Measurements from ENCODE around the gene TEX2.
"Not testable (repeated sequence)": the region's sequence is repeated elsewhere in the genome, so short reads cannot be mapped to it uniquely, and the experiment has no call there.

The TEX2 gene

GRCh38 chr17:64254755-64255154 lies 8.3 kb downstream of the TEX2 start:
- no peak for DNase-seq
- ATAC-seq, result no peak
- Mint-ChIP-seq H3K4me1 (peaks cover 20% of the 10 kb centered on the region), H3K27me3 (no peaks in the 10 kb centered on the region), H3K4me3 (no peak overlapping the region), H3K9me3 (no peaks in the 10 kb centered on the region), H3K27ac (no peak overlapping the region)

DNA sequence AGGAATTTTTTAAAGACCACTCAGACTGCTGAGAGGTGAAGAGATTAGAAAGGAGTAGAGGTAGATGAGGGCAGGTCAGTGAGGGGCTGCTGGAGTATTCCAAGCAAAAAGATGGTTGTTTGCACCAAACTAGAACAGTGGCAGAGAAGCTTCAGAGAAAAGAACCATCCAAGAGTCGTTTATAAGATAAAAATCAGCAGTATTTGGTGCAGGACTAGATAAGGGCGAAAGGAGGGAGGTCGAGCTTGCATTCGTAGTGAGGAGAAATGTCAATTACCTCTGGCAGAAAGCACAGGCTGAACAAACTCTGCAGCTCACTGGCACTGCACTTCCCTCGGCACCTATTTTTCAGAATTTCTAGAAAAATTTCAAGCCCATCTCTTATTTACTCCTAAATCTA lies 9.6 kb downstream of the TEX2 start:
- ATAC-seq, result no peak
- no peaks in the 10 kb centered on the region for H3K9me3 Mint-ChIP-seq
- H3K27me3 Mint-ChIP-seq, result no peaks in the 10 kb centered on the region
- DNase-seq, result no peak
- no peak overlapping the region for H3K4me3 Mint-ChIP-seq
- H3K27ac Mint-ChIP-seq, result peak overlapping the region in 1 of 2 donors; percentile 31
- H3K4me1 Mint-ChIP-seq, result peaks cover 21% of the 10 kb centered on the region

DNA sequence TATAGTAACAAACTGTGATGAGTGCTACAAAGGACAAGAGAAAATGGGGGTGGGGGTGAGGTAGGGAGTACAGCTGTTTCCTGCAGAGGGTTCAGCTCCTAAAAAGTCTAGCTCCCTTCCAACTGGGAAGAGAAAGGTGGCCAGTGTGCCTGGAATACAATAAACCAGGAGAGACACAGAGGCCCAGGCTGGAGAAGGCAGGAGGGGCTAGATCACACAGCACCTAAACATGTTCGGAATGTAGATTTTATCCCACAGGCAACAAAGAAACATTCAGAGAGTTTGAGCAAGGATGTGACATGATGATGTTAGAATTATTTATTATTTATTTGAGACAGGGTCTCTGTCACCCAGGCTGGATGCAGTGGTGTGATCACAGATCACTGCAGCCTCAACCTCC lies 10.2 kb downstream of the TEX2 start:
- Mint-ChIP-seq H3K4me1 (peaks cover 21% of the 10 kb centered on the region), H3K27ac (no peak overlapping the region), H3K4me3 (no peak overlapping the region), H3K27me3 (no peaks in the 10 kb centered on the region), H3K9me3 (no peaks in the 10 kb centered on the region)
- DNase-seq (no peak), ATAC-seq (no peak)

GRCh38 chr17:64250233-64250835 lies 12.7 kb downstream of the TEX2 start:
- H3K4me3 Mint-ChIP-seq, result no peak overlapping the region
- no peaks in the 10 kb centered on the region for H3K9me3 Mint-ChIP-seq
- no peak overlapping the region for H3K27ac Mint-ChIP-seq
- ATAC-seq (no peak), DNase-seq (no peak)
- H3K4me1 Mint-ChIP-seq, result peaks cover 16% of the 10 kb centered on the region
- no peaks in the 10 kb centered on the region for H3K27me3 Mint-ChIP-seq

- Mint-ChIP-seq H3K4me1 (peaks cover 25% of the 10 kb centered on the region), H3K4me3 (no peak overlapping the region), H3K27me3 (no peaks in the 10 kb centered on the region), H3K9me3 (no peaks in the 10 kb centered on the region), H3K27ac (peak overlapping the region in 1 of 2 donors; percentile 84)
- ATAC-seq (no peak), DNase-seq (no peak)
These were observed 15.2 kb downstream of the TEX2 start for GRCh38 chr17:64247836-64248235.

GRCh38 chr17:64245218-64246145 lies 17.6 kb downstream of the TEX2 start:
- no peaks in the 10 kb centered on the region for H3K9me3 Mint-ChIP-seq
- no peak for ATAC-seq
- H3K4me1 Mint-ChIP-seq, result peaks cover 25% of the 10 kb centered on the region
- H3K27me3 Mint-ChIP-seq, result no peaks in the 10 kb centered on the region
- no peak overlapping the region for H3K4me3 Mint-ChIP-seq
- no peak for DNase-seq
- no peak overlapping the region for H3K27ac Mint-ChIP-seq

- DNase-seq (no peak), ATAC-seq (no peak)
- Mint-ChIP-seq H3K4me3 (no peak overlapping the region), H3K4me1 (peaks cover 26% of the 10 kb centered on the region), H3K9me3 (no peaks in the 10 kb centered on the region), H3K27ac (no peak overlapping the region), H3K27me3 (no peaks in the 10 kb centered on the region)
These were observed 18.9 kb downstream of the TEX2 start for GRCh38 chr17:64244165-64244564.

- no peak for ATAC-seq
- H3K27ac Mint-ChIP-seq, result no peak overlapping the region
- no peaks in the 10 kb centered on the region for H3K9me3 Mint-ChIP-seq
- H3K27me3 Mint-ChIP-seq, result no peaks in the 10 kb centered on the region
- H3K4me1 Mint-ChIP-seq, result peaks cover 33% of the 10 kb centered on the region
- no peak for DNase-seq
- no peak overlapping the region for H3K4me3 Mint-ChIP-seq
These were observed 19.7 kb downstream of the TEX2 start for GRCh38 chr17:64243340-64243739.

GRCh38 chr17:64242633-64243032 lies 20.4 kb downstream of the TEX2 start:
- peaks cover 39% of the 10 kb centered on the region for H3K4me1 Mint-ChIP-seq
- no peaks in the 10 kb centered on the region for H3K9me3 Mint-ChIP-seq
- no peak overlapping the region for H3K4me3 Mint-ChIP-seq
- no peaks in the 10 kb centered on the region for H3K27me3 Mint-ChIP-seq
- H3K27ac Mint-ChIP-seq, result no peak overlapping the region
- no peak for DNase-seq
- no peak for ATAC-seq

- Mint-ChIP-seq H3K27me3 (no peaks in the 10 kb centered on the region), H3K4me3 (no peak overlapping the region), H3K9me3 (no peaks in the 10 kb centered on the region), H3K27ac (no peak overlapping the region), H3K4me1 (peaks cover 44% of the 10 kb centered on the region)
- DNase-seq, result no peak
- no peak for ATAC-seq
These were observed 22.2 kb downstream of the TEX2 start for GRCh38 chr17:64240741-64241347.

GRCh38 chr17:64240261-64240740 lies 22.8 kb downstream of the TEX2 start:
- DNase-seq (no peak), ATAC-seq (no peak)
- Mint-ChIP-seq H3K4me1 (peaks cover 44% of the 10 kb centered on the region), H3K27ac (no peak overlapping the region), H3K9me3 (no peaks in the 10 kb centered on the region), H3K4me3 (no peak overlapping the region), H3K27me3 (no peaks in the 10 kb centered on the region)

DNA sequence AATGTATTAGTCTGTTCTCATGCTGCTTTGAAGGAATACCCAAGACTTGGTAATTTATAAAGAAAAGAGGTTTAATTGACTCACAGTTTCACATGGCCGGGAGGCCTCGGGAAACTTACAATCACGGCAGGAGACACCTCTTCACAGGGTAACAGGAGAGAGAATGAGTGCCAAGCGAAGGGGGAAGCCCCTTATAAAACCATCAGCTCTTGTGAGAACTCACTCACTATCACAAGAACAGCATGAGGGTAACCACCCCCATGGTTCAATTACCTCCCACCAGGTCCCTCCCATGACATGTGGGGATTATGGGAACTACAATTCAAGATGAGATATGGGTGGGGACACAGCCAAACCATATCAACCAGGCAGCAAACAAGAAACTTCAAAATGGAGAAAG lies 24.6 kb downstream of the TEX2 start:
- H3K9me3 Mint-ChIP-seq, H3K27ac Mint-ChIP-seq, H3K27me3 Mint-ChIP-seq: not testable (repeated sequence)
- H3K4me1 Mint-ChIP-seq, result peaks cover 36% of the 10 kb centered on the region
- ATAC-seq (peak; percentile 92), DNase-seq (peak; percentile 19 to 57)
- peak overlapping the region in 1 of 2 donors; percentile 27 for H3K4me3 Mint-ChIP-seq

- peak overlapping the region in 1 of 2 donors; percentile 34 for H3K27ac Mint-ChIP-seq
These were observed 26.1 kb downstream of the TEX2 start for GRCh38 chr17:64236827-64237403.

GRCh38 chr17:64234961-64235360 lies 28.1 kb downstream of the TEX2 start:
- no peaks in the 10 kb centered on the region for H3K9me3 Mint-ChIP-seq
- ATAC-seq (no peak), DNase-seq (no peak)
- no peaks in the 10 kb centered on the region for H3K27me3 Mint-ChIP-seq
- H3K27ac Mint-ChIP-seq, result no peak overlapping the region
- peaks cover 30% of the 10 kb centered on the region for H3K4me1 Mint-ChIP-seq
- H3K4me3 Mint-ChIP-seq, result no peak overlapping the region

More at GRCh38 chr17:64236827-64237403, 26.1 kb downstream of the TEX2 start:
- Mint-ChIP-seq H3K9me3 (no peaks in the 10 kb centered on the region), H3K4me3 (peak overlapping the region in 1 of 2 donors; percentile 9), H3K4me1 (peaks cover 36% of the 10 kb centered on the region), H3K27me3 (no peaks in the 10 kb centered on the region)
- ATAC-seq (no peak), DNase-seq (no peak)

DNA sequence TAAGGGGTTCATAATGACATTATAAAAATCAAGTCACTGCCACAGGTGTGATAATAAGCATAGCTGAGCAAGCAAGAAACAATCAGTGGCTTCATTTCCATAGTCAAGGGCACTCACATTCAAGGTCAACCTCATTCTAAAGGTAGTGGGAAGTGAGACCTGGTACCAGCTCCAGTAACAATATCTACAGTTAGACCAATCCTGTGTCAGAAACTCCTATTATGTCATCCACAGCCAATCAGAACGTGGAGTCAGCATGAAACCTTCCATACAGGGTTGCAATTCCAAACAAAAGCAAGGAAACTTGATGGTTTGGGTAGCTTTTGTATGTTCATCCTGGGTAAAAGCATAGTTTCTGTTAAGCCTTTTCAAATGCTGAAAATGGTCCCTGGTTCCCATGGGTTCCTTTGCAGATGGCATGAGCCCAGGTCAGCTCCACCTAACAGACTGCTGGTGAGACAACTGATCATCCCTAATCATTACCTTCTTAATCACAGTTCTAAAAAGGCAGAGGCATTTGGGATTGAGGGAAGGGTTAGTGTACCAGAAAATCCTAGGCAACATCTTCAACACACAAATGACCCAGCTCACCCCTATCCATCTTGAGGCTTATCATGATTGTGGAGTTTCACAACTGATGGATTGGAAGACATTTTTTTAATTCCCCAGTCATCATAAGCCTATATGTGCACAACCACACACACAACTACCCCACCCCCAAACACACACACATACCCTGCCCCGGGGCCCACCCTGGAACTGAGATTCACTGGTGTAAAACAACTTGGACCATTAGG lies 30.4 kb downstream of the TEX2 start:
- Mint-ChIP-seq H3K9me3 (no peaks in the 10 kb centered on the region), H3K27ac (no peak overlapping the region), H3K4me1 (peaks cover 15% of the 10 kb centered on the region), H3K27me3 (no peaks in the 10 kb centered on the region), H3K4me3 (no peak overlapping the region)
- DNase-seq (no peak), ATAC-seq (no peak)

Measured in stimulated activated naive CD8-positive, alpha-beta T cell treated with anti-CD3 and anti-CD28 coated beads, Interleukin-15, amount 100 ng/mL, for 72 hours (primary cell).